Skin of body (tissue), 2 donors: ENCODE measurements around the gene CNTN5. TPM values are rescaled to one million over a fixed set of nuclear protein-coding genes. Genes with fewer than 3 reads are reported as not detected.
"Not testable (repeated sequence)": the region's sequence is repeated elsewhere in the genome, so short reads cannot be mapped to it uniquely, and the experiment has no call there.

Source experiments
- DNase-seq: peaks from one replicate; lab custom pipeline; 2025; lab: John Stamatoyannopoulos, UW
- total RNA-seq: library from RNA; depleted of rRNA; stranded (reverse); fragments of >200 nt; gene quantifications from one replicate; pipeline ENCODE4 v1.2.3, GENCODE V29; 2014

CNTN5 gene
- 3.4 TPM for total RNA-seq

- no peak for DNase-seq
Measured at GRCh38 chr11:99020352-99021225, at the start of gene CNTN5. TSS of gene CNTN5 (plus strand) at chr11:99020949.

- no peak for DNase-seq
Measured at GRCh38 chr11:98979205-98979604, 41.5 kb upstream of the CNTN5 start.

- DNase-seq, result peak; percentile 49
Measured at GRCh38 chr11:99015634-99016454, 4.9 kb upstream of the CNTN5 start.

- DNase-seq, result no peak
Measured at GRCh38 chr11:99019696-99020095, 1.1 kb upstream of the CNTN5 start.

GRCh38 chr11:99037057-99037456 lies 16.3 kb downstream of the CNTN5 start:
- DNase-seq, result no peak

- DNase-seq, result no peak
Measured at GRCh38 chr11:99063331-99063730, 42.6 kb downstream of the CNTN5 start.

GRCh38 chr11:99065121-99065520 lies 44.4 kb downstream of the CNTN5 start:
- no peak for DNase-seq

- no peak for DNase-seq
Measured at GRCh38 chr11:99066618-99067317, 46.0 kb downstream of the CNTN5 start.

- no peak for DNase-seq
Measured at GRCh38 chr11:99068832-99069231, 48.1 kb downstream of the CNTN5 start.

GRCh38 chr11:99069856-99070444 lies 49.2 kb downstream of the CNTN5 start:
- DNase-seq, result no peak

- no peak for DNase-seq
Measured at GRCh38 chr11:99079576-99079975, 58.8 kb downstream of the CNTN5 start.

- no peak for DNase-seq
Measured at GRCh38 chr11:99080154-99080553, 59.4 kb downstream of the CNTN5 start.

- no peak for DNase-seq
Measured at GRCh38 chr11:99098258-99098657, 77.5 kb downstream of the CNTN5 start.

GRCh38 chr11:99098751-99099150 lies 78.0 kb downstream of the CNTN5 start:
- DNase-seq, result no peak

GRCh38 chr11:99117603-99118002 lies 96.9 kb downstream of the CNTN5 start:
- DNase-seq, result no peak

GRCh38 chr11:99133862-99134261 lies 113.1 kb downstream of the CNTN5 start:
- not testable (repeated sequence) for DNase-seq

- DNase-seq, result no peak
Measured at GRCh38 chr11:99135508-99135907, 114.8 kb downstream of the CNTN5 start.

- no peak for DNase-seq
Measured at GRCh38 chr11:99142237-99142636, 121.5 kb downstream of the CNTN5 start.

- DNase-seq, result no peak
Measured at GRCh38 chr11:99148352-99148751, 127.6 kb downstream of the CNTN5 start.

GRCh38 chr11:99154277-99154676 lies 133.5 kb downstream of the CNTN5 start:
- DNase-seq, result no peak

GRCh38 chr11:99160447-99160846 lies 139.7 kb downstream of the CNTN5 start:
- DNase-seq, result no peak
